ENCODE results near the gene RPS6KC1.
"Not testable (repeated sequence)": the region's sequence is repeated elsewhere in the genome, so short reads cannot be mapped to it uniquely, and the experiment has no call there.

Gene RPS6KC1

GRCh38 chr1:213054733-213055591 is 3.9 kb downstream of the RPS6KC1 start:
- DNase-seq: no peak

GRCh38 chr1:213055767-213056166 is 4.7 kb downstream of the RPS6KC1 start:
- no peak for DNase-seq

- DNase-seq: no peak
These were observed 6.4 kb downstream of the RPS6KC1 start for GRCh38 chr1:213057264-213058059.

GRCh38 chr1:213060836-213061235 is 9.8 kb downstream of the RPS6KC1 start:
- DNase-seq: no peak

- DNase-seq: no peak
These were observed 10.2 kb downstream of the RPS6KC1 start for GRCh38 chr1:213061263-213061662.

GRCh38 chr1:213065800-213066199 is 14.8 kb downstream of the RPS6KC1 start:
- DNase-seq: no peak

GRCh38 chr1:213066363-213066762 is 15.3 kb downstream of the RPS6KC1 start:
- DNase-seq: no peak

GRCh38 chr1:213067352-213067751 is 16.3 kb downstream of the RPS6KC1 start:
- DNase-seq: no peak

- no peak for DNase-seq
These were observed 19.4 kb downstream of the RPS6KC1 start for GRCh38 chr1:213070406-213070805.

- DNase-seq: no peak
These were observed 24.7 kb downstream of the RPS6KC1 start for GRCh38 chr1:213075725-213076124.

- no peak for DNase-seq
These were observed 31.5 kb downstream of the RPS6KC1 start for GRCh38 chr1:213082420-213083111.

- no peak for DNase-seq
These were observed 32.0 kb downstream of the RPS6KC1 start for GRCh38 chr1:213083112-213083445.

GRCh38 chr1:213087911-213088310 is 36.9 kb downstream of the RPS6KC1 start:
- DNase-seq: no peak

- DNase-seq: no peak
These were observed 39.1 kb downstream of the RPS6KC1 start for GRCh38 chr1:213089924-213090677.

- DNase-seq: no peak
These were observed 43.4 kb downstream of the RPS6KC1 start for GRCh38 chr1:213094446-213094845.

- no peak for DNase-seq
These were observed 44.4 kb downstream of the RPS6KC1 start for GRCh38 chr1:213095467-213095866.

- no peak for DNase-seq
These were observed 48.8 kb downstream of the RPS6KC1 start for GRCh38 chr1:213099682-213100399.

GRCh38 chr1:213100565-213100964 is 49.5 kb downstream of the RPS6KC1 start:
- not testable (repeated sequence) for DNase-seq

- no peak for DNase-seq
These were observed 52.6 kb downstream of the RPS6KC1 start for GRCh38 chr1:213103377-213104306.

- no peak for DNase-seq
These were observed 53.6 kb downstream of the RPS6KC1 start for GRCh38 chr1:213104604-213105003.

- no peak for DNase-seq
These were observed 55.3 kb downstream of the RPS6KC1 start for GRCh38 chr1:213106298-213106697.

Data from GOT3 (cell line).